HepG2 (cell line): ENCODE results near the gene BICRAL. TPM values are rescaled to one million over a fixed set of nuclear protein-coding genes. Genes with fewer than 3 reads are reported as not detected.

Experiments
- ATF1 ChIP-seq: IDR thresholded peaks from 2 replicates; pipeline ENCODE4 v1.6.1; 2016; ENCODE audit warnings: mild to moderate bottlenecking, control low read depth
- BRCA1 ChIP-seq: sonication (generic); formaldehyde crosslinking; IDR thresholded peaks from 2 replicates; pipeline ENCODE4 v1.4.0; 2020; ENCODE audit warnings: missing genetic modification reagents
- CC2D1A ChIP-seq: sonication (generic); formaldehyde crosslinking; IDR thresholded peaks from 2 replicates; pipeline ENCODE4 v1.8.1; 2023; ENCODE audit warnings: mild to moderate bottlenecking, missing genetic modification reagents
- KLF9 ChIP-seq: IDR thresholded peaks from 2 replicates; pipeline ENCODE4 v1.6.1; 2016; ENCODE audit warnings: low read depth
- NFIC ChIP-seq: IDR thresholded peaks from 2 replicates; pipeline ENCODE4 v1.6.1; 2012; ENCODE audit warnings: mild to moderate bottlenecking, low read length, inconsistent platforms
- NFYB ChIP-seq: sonication (generic); formaldehyde crosslinking; IDR thresholded peaks from 2 replicates; pipeline ENCODE4 v1.4.0; 2020; ENCODE audit warnings: missing genetic modification reagents
- NPAS2 ChIP-seq: sonication (generic); formaldehyde crosslinking; IDR thresholded peaks from 2 replicates; pipeline ENCODE4 v1.8.0; 2022; ENCODE audit warnings: mild to moderate bottlenecking, missing genetic modification reagents, borderline replicate concordance
- PAX8 ChIP-seq: sonication (generic); formaldehyde crosslinking; IDR thresholded peaks from 2 replicates; pipeline ENCODE4 v1.8.0; 2022; ENCODE audit warnings: mild to moderate bottlenecking, missing genetic modification reagents, borderline replicate concordance
- PHF5A ChIP-seq: IDR thresholded peaks from one replicate; pipeline ENCODE4 v1.6.1; 2018; ENCODE audit warnings: low read depth, missing genetic modification reagents; ENCODE audit not compliant: unreplicated experiment
- RNF2 ChIP-seq: fragments of 450-650 bp; conservative IDR thresholded peaks from 2 replicates; pipeline ENCODE4 v1.6.1; 2016; ENCODE audit warnings: low read depth
- TGIF2 ChIP-seq: IDR thresholded peaks from 2 replicates; pipeline ENCODE4 v1.6.1; 2016; ENCODE audit warnings: control low read depth, missing compliant biosample characterization
- ZBTB1 ChIP-seq: sonication (generic); formaldehyde crosslinking; IDR thresholded peaks from 2 replicates; pipeline ENCODE4 v1.4.0; 2020; ENCODE audit warnings: missing genetic modification reagents, borderline replicate concordance
- ZNF530 ChIP-seq: sonication (generic); formaldehyde crosslinking; IDR thresholded peaks from 2 replicates; pipeline ENCODE4 v1.5.0; 2020; ENCODE audit warnings: low read depth, mild to moderate bottlenecking, missing genetic modification reagents
- ZNF737 ChIP-seq: sonication (generic); formaldehyde crosslinking; IDR thresholded peaks from 2 replicates; pipeline ENCODE4 v1.5.0; 2020; ENCODE audit warnings: missing genetic modification reagents, mild to moderate bottlenecking, borderline replicate concordance
- ZNF777 ChIP-seq: sonication (generic); formaldehyde crosslinking; IDR thresholded peaks from 2 replicates; pipeline ENCODE4 v1.4.0; 2020; ENCODE audit warnings: missing genetic modification reagents
- ZSCAN30 ChIP-seq: sonication (generic); formaldehyde crosslinking; IDR thresholded peaks from 2 replicates; pipeline ENCODE4 v1.5.0; 2020; ENCODE audit warnings: mild to moderate bottlenecking, missing genetic modification reagents
- polyA plus RNA-seq, 8 experiments: library from polyadenylated mRNA; depleted of rRNA in 3 of 8; stranded (reverse) in 7 of 8; unstranded in 1 of 8; fragments of >200 nt; fragmentation: Illumina TruSeq in 4 of 8; extraction: Trizol in 4 of 8; gene quantifications; 2 replicates each; pipeline versions ENCODE4 v1.2.1 to v1.2.3, GENCODE V29; 2011 to 2016; ENCODE audit warnings: low read depth in 4 of 8, missing spikeins in 1 of 8, mixed read lengths in 1 of 8; ENCODE audit not compliant: insufficient read depth in 1 of 8
- total RNA-seq, 5 experiments: library from RNA; depleted of rRNA; stranded (reverse); fragments of >200 nt; fragmentation: Illumina TruSeq; extraction: Trizol; gene quantifications; 2 replicates each; pipeline ENCODE4 v1.2.3, GENCODE V29; 2016; ENCODE audit warnings: low read depth in 1 of 5
- TF ChIP-seq, protein P1 (sequence below): sonication (generic); formaldehyde crosslinking; IDR thresholded peaks from 2 replicates; pipeline ENCODE4 v1.4.0; 2020; ENCODE audit warnings: mild to moderate bottlenecking, missing genetic modification reagents
- TF ChIP-seq, protein P2 (sequence below): sonication (generic); formaldehyde crosslinking; IDR thresholded peaks from 2 replicates; pipeline ENCODE4 v1.9.0; 2021; ENCODE audit warnings: missing genetic modification reagents, mild to moderate bottlenecking, borderline replicate concordance
- TF ChIP-seq, protein P3 (sequence below): IDR thresholded peaks from 2 replicates; pipeline ENCODE4 v1.6.1; 2016
- TF ChIP-seq, protein P4 (sequence below): sonication (generic); formaldehyde crosslinking; IDR thresholded peaks from 2 replicates; pipeline ENCODE4 v1.4.0; 2020; ENCODE audit warnings: missing genetic modification reagents

The BICRAL gene
- total and polyA plus RNA-seq, 2 of the 13 experiments (the other 11 are each of a cell fraction or from before 2014, with no cell fraction given): 5.0 to 13.5 TPM

DNA sequence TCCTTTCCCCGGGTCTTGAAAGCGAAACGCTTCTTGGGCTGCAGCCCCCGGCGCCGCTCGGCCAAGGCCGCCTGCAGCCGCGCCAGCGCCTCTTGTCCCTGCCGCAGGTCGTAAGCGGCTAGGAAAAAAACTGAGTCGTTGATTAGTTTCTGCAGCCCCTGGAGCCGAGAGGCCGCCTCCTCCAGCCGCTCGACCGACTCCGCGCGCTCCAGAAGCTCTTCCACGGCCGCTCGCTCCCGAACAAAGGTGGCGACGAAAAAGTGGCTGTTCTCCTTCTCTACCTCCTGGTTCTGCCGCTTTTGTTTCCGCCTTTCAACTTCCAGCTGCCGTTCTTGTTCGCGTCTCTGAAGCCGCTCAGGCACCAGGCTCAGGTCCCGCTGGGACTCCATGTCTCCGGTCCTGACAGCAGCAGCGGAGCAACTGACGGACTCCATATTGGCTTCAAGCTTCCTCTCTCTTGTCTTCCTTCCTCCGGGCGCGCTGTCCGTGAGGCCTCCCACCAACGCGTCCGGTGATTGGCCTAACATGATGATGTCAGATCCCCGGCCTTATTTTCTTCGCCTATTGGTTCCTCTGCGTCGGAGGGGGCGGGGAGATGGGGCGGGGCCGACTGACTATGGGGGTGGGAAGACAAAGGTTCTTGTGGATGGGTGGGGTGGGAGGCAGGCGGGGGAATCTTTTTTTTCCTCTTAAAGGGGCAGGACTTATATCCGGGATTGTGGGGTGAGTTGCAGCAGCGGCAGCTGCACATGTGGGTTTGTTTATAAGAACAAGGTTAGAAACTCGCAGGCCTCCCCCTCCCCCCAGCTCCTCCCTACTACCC is 36.0 kb upstream of the BICRAL start, which contains the start of gene TBCC (continued):
- TF ChIP-seq BRCA1 (0 out of 2 replicates have a peak, but pooled peaks have one; percentile 62), ATF1 (CRISPR knock-in tag) (peak; percentile 88), PAX8 (CRISPR knock-in tag) (no peak), PHF5A (CRISPR knock-in tag) (peak; percentile 59), NPAS2 (CRISPR knock-in tag) (no peak), NFYB (peak; percentile 87), RNF2 (no peak), NFIC (no peak), ZNF737 (CRISPR knock-in tag) (no peak; the same call in 1 of the 2 replicates), ZSCAN30 (no peak; the same call in 1 of the 2 replicates), KLF9 (CRISPR knock-in tag) (no peak), CC2D1A (CRISPR knock-in tag) (no peak), ZNF777 (CRISPR knock-in tag) (peak; percentile 61), ZNF530 (CRISPR knock-in tag) (no peak), TGIF2 (CRISPR knock-in tag) (peak; percentile 96), ZBTB1 (CRISPR knock-in tag) (no peak)
- TF ChIP-seq, protein P1, sequence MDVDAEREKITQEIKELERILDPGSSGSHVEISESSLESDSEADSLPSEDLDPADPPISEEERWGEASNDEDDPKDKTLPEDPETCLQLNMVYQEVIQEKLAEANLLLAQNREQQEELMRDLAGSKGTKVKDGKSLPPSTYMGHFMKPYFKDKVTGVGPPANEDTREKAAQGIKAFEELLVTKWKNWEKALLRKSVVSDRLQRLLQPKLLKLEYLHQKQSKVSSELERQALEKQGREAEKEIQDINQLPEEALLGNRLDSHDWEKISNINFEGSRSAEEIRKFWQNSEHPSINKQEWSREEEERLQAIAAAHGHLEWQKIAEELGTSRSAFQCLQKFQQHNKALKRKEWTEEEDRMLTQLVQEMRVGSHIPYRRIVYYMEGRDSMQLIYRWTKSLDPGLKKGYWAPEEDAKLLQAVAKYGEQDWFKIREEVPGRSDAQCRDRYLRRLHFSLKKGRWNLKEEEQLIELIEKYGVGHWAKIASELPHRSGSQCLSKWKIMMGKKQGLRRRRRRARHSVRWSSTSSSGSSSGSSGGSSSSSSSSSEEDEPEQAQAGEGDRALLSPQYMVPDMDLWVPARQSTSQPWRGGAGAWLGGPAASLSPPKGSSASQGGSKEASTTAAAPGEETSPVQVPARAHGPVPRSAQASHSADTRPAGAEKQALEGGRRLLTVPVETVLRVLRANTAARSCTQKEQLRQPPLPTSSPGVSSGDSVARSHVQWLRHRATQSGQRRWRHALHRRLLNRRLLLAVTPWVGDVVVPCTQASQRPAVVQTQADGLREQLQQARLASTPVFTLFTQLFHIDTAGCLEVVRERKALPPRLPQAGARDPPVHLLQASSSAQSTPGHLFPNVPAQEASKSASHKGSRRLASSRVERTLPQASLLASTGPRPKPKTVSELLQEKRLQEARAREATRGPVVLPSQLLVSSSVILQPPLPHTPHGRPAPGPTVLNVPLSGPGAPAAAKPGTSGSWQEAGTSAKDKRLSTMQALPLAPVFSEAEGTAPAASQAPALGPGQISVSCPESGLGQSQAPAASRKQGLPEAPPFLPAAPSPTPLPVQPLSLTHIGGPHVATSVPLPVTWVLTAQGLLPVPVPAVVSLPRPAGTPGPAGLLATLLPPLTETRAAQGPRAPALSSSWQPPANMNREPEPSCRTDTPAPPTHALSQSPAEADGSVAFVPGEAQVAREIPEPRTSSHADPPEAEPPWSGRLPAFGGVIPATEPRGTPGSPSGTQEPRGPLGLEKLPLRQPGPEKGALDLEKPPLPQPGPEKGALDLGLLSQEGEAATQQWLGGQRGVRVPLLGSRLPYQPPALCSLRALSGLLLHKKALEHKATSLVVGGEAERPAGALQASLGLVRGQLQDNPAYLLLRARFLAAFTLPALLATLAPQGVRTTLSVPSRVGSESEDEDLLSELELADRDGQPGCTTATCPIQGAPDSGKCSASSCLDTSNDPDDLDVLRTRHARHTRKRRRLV (CRISPR knock-in tag): no peak; the same call in 1 of the 2 replicates
- TF ChIP-seq, protein P2, sequence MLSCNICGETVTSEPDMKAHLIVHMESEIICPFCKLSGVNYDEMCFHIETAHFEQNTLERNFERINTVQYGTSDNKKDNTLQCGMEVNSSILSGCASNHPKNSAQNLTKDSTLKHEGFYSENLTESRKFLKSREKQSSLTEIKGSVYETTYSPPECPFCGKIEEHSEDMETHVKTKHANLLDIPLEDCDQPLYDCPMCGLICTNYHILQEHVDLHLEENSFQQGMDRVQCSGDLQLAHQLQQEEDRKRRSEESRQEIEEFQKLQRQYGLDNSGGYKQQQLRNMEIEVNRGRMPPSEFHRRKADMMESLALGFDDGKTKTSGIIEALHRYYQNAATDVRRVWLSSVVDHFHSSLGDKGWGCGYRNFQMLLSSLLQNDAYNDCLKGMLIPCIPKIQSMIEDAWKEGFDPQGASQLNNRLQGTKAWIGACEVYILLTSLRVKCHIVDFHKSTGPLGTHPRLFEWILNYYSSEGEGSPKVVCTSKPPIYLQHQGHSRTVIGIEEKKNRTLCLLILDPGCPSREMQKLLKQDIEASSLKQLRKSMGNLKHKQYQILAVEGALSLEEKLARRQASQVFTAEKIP (CRISPR knock-in tag): 0 out of 2 replicates have a peak, but pooled peaks have one; percentile 79
- TF ChIP-seq, protein P3, sequence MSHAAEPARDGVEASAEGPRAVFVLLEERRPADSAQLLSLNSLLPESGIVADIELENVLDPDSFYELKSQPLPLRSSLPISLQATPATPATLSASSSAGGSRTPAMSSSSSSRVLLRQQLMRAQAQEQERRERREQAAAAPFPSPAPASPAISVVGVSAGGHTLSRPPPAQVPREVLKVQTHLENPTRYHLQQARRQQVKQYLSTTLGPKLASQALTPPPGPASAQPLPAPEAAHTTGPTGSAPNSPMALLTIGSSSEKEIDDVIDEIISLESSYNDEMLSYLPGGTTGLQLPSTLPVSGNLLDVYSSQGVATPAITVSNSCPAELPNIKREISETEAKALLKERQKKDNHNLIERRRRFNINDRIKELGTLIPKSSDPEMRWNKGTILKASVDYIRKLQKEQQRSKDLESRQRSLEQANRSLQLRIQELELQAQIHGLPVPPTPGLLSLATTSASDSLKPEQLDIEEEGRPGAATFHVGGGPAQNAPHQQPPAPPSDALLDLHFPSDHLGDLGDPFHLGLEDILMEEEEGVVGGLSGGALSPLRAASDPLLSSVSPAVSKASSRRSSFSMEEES (CRISPR knock-in tag): no peak
- TF ChIP-seq, protein P4, sequence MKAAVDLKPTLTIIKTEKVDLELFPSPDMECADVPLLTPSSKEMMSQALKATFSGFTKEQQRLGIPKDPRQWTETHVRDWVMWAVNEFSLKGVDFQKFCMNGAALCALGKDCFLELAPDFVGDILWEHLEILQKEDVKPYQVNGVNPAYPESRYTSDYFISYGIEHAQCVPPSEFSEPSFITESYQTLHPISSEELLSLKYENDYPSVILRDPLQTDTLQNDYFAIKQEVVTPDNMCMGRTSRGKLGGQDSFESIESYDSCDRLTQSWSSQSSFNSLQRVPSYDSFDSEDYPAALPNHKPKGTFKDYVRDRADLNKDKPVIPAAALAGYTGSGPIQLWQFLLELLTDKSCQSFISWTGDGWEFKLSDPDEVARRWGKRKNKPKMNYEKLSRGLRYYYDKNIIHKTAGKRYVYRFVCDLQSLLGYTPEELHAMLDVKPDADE (CRISPR knock-in tag): no peak; the same call in 1 of the 2 replicates
